ENCODE results near the gene SCYL1.

Gene SCYL1

GRCh38 chr11:65575568-65576231 is 50.8 kb downstream of the SCYL1 start, which contains the start of gene EHBP1L1:
Gene EHBP1L1, plus strand, starts transcription at chr11:65576053. Its CDS starts 250 bp downstream, at chr11:65576303.
- in situ Hi-C loops (cut with MboI; ENCODE audit: low pct_unique_long_range_greater_than_20kb, low sequenced_read_pairs), result no loop called here
- DNase-seq, result no peak

GRCh38 chr11:65576232-65576866 is 51.5 kb downstream of the SCYL1 start:
- no peak for DNase-seq
- in situ Hi-C loops (cut with MboI; ENCODE audit: low pct_unique_long_range_greater_than_20kb, low sequenced_read_pairs), result no loop called here

GRCh38 chr11:65576867-65577755 is 52.2 kb downstream of the SCYL1 start:
- DNase-seq, result peak; percentile 36
- in situ Hi-C loops (cut with MboI; ENCODE audit: low pct_unique_long_range_greater_than_20kb, low sequenced_read_pairs), result no loop called here

- in situ Hi-C loops (cut with MboI; ENCODE audit: low pct_unique_long_range_greater_than_20kb, low sequenced_read_pairs), result no loop called here
- no peak for DNase-seq
These were observed 52.9 kb downstream of the SCYL1 start for GRCh38 chr11:65577756-65578109.

GRCh38 chr11:65578134-65578533 is 53.3 kb downstream of the SCYL1 start:
- no peak for DNase-seq
- in situ Hi-C loops (cut with MboI; ENCODE audit: low pct_unique_long_range_greater_than_20kb, low sequenced_read_pairs), result no loop called here

GRCh38 chr11:65578667-65579066 is 53.8 kb downstream of the SCYL1 start:
- in situ Hi-C loops (cut with MboI; ENCODE audit: low pct_unique_long_range_greater_than_20kb, low sequenced_read_pairs), result no loop called here
- no peak for DNase-seq

- in situ Hi-C loops (cut with MboI; ENCODE audit: low pct_unique_long_range_greater_than_20kb, low sequenced_read_pairs), result no loop called here
- no peak for DNase-seq
These were observed 54.4 kb downstream of the SCYL1 start for GRCh38 chr11:65579291-65579690.

GRCh38 chr11:65580031-65580692 is 55.3 kb downstream of the SCYL1 start:
- no peak for DNase-seq
- in situ Hi-C loops (cut with MboI; ENCODE audit: low pct_unique_long_range_greater_than_20kb, low sequenced_read_pairs), result no loop called here

- no peak for DNase-seq
- in situ Hi-C loops (cut with MboI; ENCODE audit: low pct_unique_long_range_greater_than_20kb, low sequenced_read_pairs), result no loop called here
These were observed 55.9 kb downstream of the SCYL1 start for GRCh38 chr11:65580756-65581155.

- no peak for DNase-seq
- in situ Hi-C loops (cut with MboI; ENCODE audit: low pct_unique_long_range_greater_than_20kb, low sequenced_read_pairs), result no loop called here
These were observed 57.0 kb downstream of the SCYL1 start for GRCh38 chr11:65581928-65582327.

- in situ Hi-C loops (cut with MboI; ENCODE audit: low pct_unique_long_range_greater_than_20kb, low sequenced_read_pairs), result no loop called here
- DNase-seq, result no peak
These were observed 58.7 kb downstream of the SCYL1 start for GRCh38 chr11:65583589-65583988.

- DNase-seq, result no peak
- in situ Hi-C loops (cut with MboI; ENCODE audit: low pct_unique_long_range_greater_than_20kb, low sequenced_read_pairs), result no loop called here
These were observed 59.2 kb downstream of the SCYL1 start for GRCh38 chr11:65584106-65584505.

GRCh38 chr11:65584723-65585171 is 59.9 kb downstream of the SCYL1 start:
- in situ Hi-C loops (cut with MboI; ENCODE audit: low pct_unique_long_range_greater_than_20kb, low sequenced_read_pairs), result no loop called here
- DNase-seq, result no peak

- no peak for DNase-seq
- in situ Hi-C loops (cut with MboI; ENCODE audit: low pct_unique_long_range_greater_than_20kb, low sequenced_read_pairs), result no loop called here
These were observed 60.7 kb downstream of the SCYL1 start for GRCh38 chr11:65585396-65586246.

GRCh38 chr11:65586247-65586630 is 61.4 kb downstream of the SCYL1 start:
- in situ Hi-C loops (cut with MboI; ENCODE audit: low pct_unique_long_range_greater_than_20kb, low sequenced_read_pairs), result no loop called here

GRCh38 chr11:65586676-65587075 is 61.8 kb downstream of the SCYL1 start:
- in situ Hi-C loops (cut with MboI; ENCODE audit: low pct_unique_long_range_greater_than_20kb, low sequenced_read_pairs), result no loop called here
- no peak for DNase-seq

More at GRCh38 chr11:65586247-65586630, 61.4 kb downstream of the SCYL1 start:
- no peak for DNase-seq
